Mesothelial cell of epicardium (in vitro differentiated cells): ENCODE measurements around the gene NPEPL1. TPM values are rescaled to one million over a fixed set of nuclear protein-coding genes. Genes with fewer than 3 reads are reported as not detected.

ENCODE experiments used
- DNase-seq, 2 experiments: peaks; one replicate each; pipeline ENCODE4 v3.0.0; 2021; ENCODE audit warnings: low spot score in 2 of 2; ENCODE audit not compliant: unreplicated experiment in 2 of 2
- H3K27ac Mint-ChIP-seq: 2 replicates; pipeline ENCODE4 v1.8.0; 2021; ENCODE audit warnings: mixed read lengths
- H3K27me3 Mint-ChIP-seq: 2 replicates; pipeline ENCODE4 v1.8.0; 2021; ENCODE audit warnings: low read depth, mixed read lengths
- H3K36me3 Mint-ChIP-seq: 2 replicates; pipeline ENCODE4 v1.8.0; 2021; ENCODE audit warnings: mixed read lengths
- H3K4me1 Mint-ChIP-seq: 2 replicates; pipeline ENCODE4 v1.8.0; 2021; ENCODE audit warnings: mixed read lengths
- H3K4me3 Mint-ChIP-seq: 2 replicates; pipeline ENCODE4 v1.8.0; 2021; ENCODE audit warnings: mild to moderate bottlenecking, moderate library complexity, mixed read lengths
- H3K9me3 Mint-ChIP-seq: 2 replicates; pipeline ENCODE4 v1.8.0; 2021; ENCODE audit warnings: mixed read lengths
- CTCF ChIP-seq: fragments of 200-600 bp; sonication (generic); IDR thresholded peaks from one replicate; pipeline ENCODE4 v1.5.0; 2021; ENCODE audit warnings: antibody characterized with exemption; ENCODE audit not compliant: unreplicated experiment
- total RNA-seq: library from RNA; stranded (reverse); gene quantifications from 3 replicates; pipeline ENCODE4 v1.2.1, GENCODE V29; 2021

Gene NPEPL1
- total RNA-seq, 1 donor from 2014 or later, result 65.8 TPM

- Mint-ChIP-seq H3K27ac (no peak overlapping the region), H3K36me3 (peaks cover 26% of the 10 kb centered on the region), H3K9me3 (no peaks in the 10 kb centered on the region), H3K4me3 (no peak overlapping the region), H3K27me3 (no peaks in the 10 kb centered on the region), H3K4me1 (no peaks in the 10 kb centered on the region)
- no peak for DNase-seq
- TF ChIP-seq CTCF, result no peak
Observed at GRCh38 chr20:58670659-58671058, 21.9 kb upstream of the NPEPL1 start.

GRCh38 chr20:58673119-58673518, 19.5 kb upstream of the NPEPL1 start:
- DNase-seq, result no peak
- TF ChIP-seq CTCF, result no peak
- H3K36me3 Mint-ChIP-seq, result peaks cover 35% of the 10 kb centered on the region
- H3K4me3 Mint-ChIP-seq, result no peak overlapping the region
- no peak overlapping the region for H3K27ac Mint-ChIP-seq
- H3K27me3 Mint-ChIP-seq, result no peaks in the 10 kb centered on the region
- no peaks in the 10 kb centered on the region for H3K9me3 Mint-ChIP-seq
- H3K4me1 Mint-ChIP-seq, result no peaks in the 10 kb centered on the region

- no peak for DNase-seq
- Mint-ChIP-seq H3K4me1 (no peaks in the 10 kb centered on the region), H3K27me3 (no peaks in the 10 kb centered on the region), H3K9me3 (no peaks in the 10 kb centered on the region), H3K27ac (no peak overlapping the region), H3K4me3 (no peak overlapping the region), H3K36me3 (peaks cover 40% of the 10 kb centered on the region)
- TF ChIP-seq CTCF, result no peak
Observed at GRCh38 chr20:58675146-58675584, 17.4 kb upstream of the NPEPL1 start.

- Mint-ChIP-seq H3K36me3 (peaks cover 42% of the 10 kb centered on the region), H3K4me3 (no peak overlapping the region), H3K27me3 (no peaks in the 10 kb centered on the region), H3K4me1 (no peaks in the 10 kb centered on the region), H3K27ac (no peak overlapping the region), H3K9me3 (no peaks in the 10 kb centered on the region)
- no peak for DNase-seq
- TF ChIP-seq CTCF, result no peak
Observed at GRCh38 chr20:58675641-58676040, 17.0 kb upstream of the NPEPL1 start.

GRCh38 chr20:58676161-58676560, 16.4 kb upstream of the NPEPL1 start:
- no peak overlapping the region for H3K27ac Mint-ChIP-seq
- no peak overlapping the region for H3K4me3 Mint-ChIP-seq
- TF ChIP-seq CTCF, result no peak
- H3K9me3 Mint-ChIP-seq, result no peaks in the 10 kb centered on the region
- no peaks in the 10 kb centered on the region for H3K27me3 Mint-ChIP-seq
- H3K4me1 Mint-ChIP-seq, result no peaks in the 10 kb centered on the region
- no peak for DNase-seq
- H3K36me3 Mint-ChIP-seq, result peaks cover 44% of the 10 kb centered on the region

GRCh38 chr20:58677079-58677604, 15.5 kb upstream of the NPEPL1 start:
- no peaks in the 10 kb centered on the region for H3K4me1 Mint-ChIP-seq
- no peak for TF ChIP-seq CTCF

More at GRCh38 chr20:58677079-58677604, 15.5 kb upstream of the NPEPL1 start:
- Mint-ChIP-seq H3K4me3 (no peak overlapping the region), H3K27me3 (no peaks in the 10 kb centered on the region), H3K9me3 (no peaks in the 10 kb centered on the region), H3K36me3 (peaks cover 45% of the 10 kb centered on the region), H3K27ac (no peak overlapping the region)
- no peak for DNase-seq
